Tongue (tissue), 2 donors: Measurements from ENCODE around the gene GSK3B. TPM values are rescaled to one million over a fixed set of nuclear protein-coding genes. Genes with fewer than 3 reads are reported as not detected.

ENCODE experiments used
- DNase-seq: peaks from one replicate; pipeline ENCODE4 v3.0.0-alpha.2; 2015
- total RNA-seq: library from RNA; depleted of rRNA; stranded (reverse); fragments of >200 nt; gene quantifications from one replicate; pipeline ENCODE4 v1.2.3, GENCODE V29; 2014

Gene GSK3B
- total RNA-seq, 1 donor from 2014 or later, result 54.6 TPM

- no peak for DNase-seq
Observed at GRCh38 chr3:119872773-119873172, 221.5 kb downstream of the GSK3B start.

GRCh38 chr3:119871571-119871970, 222.7 kb downstream of the GSK3B start:
- DNase-seq, result no peak

GRCh38 chr3:119870512-119870911, 223.7 kb downstream of the GSK3B start:
- DNase-seq, result no peak

- DNase-seq, result no peak
Observed at GRCh38 chr3:119864476-119864875, 229.8 kb downstream of the GSK3B start.

- DNase-seq, result no peak
Observed at GRCh38 chr3:119862616-119863015, 231.6 kb downstream of the GSK3B start.

- DNase-seq, result no peak
Observed at GRCh38 chr3:119861681-119862080, 232.6 kb downstream of the GSK3B start.

GRCh38 chr3:119859728-119860127, 234.5 kb downstream of the GSK3B start:
- DNase-seq, result no peak

- no peak for DNase-seq
Observed at GRCh38 chr3:119858957-119859356, 235.3 kb downstream of the GSK3B start.

GRCh38 chr3:119856695-119857094, 237.6 kb downstream of the GSK3B start:
- no peak for DNase-seq

GRCh38 chr3:119849126-119849525, 245.1 kb downstream of the GSK3B start:
- no peak for DNase-seq

- no peak for DNase-seq
Observed at GRCh38 chr3:119841808-119842471, 252.3 kb downstream of the GSK3B start.

- no peak for DNase-seq
Observed at GRCh38 chr3:119835556-119835955, 258.7 kb downstream of the GSK3B start.

- no peak for DNase-seq
Observed at GRCh38 chr3:119834754-119835370, 259.4 kb downstream of the GSK3B start.

GRCh38 chr3:119831941-119832371, 262.3 kb downstream of the GSK3B start:
- DNase-seq, result no peak

- no peak for DNase-seq
Observed at GRCh38 chr3:119831022-119831421, 263.2 kb downstream of the GSK3B start.

- no peak for DNase-seq
Observed at GRCh38 chr3:119829420-119829819, 264.8 kb downstream of the GSK3B start.

GRCh38 chr3:119826711-119827608, 267.3 kb downstream of the GSK3B start:
- peak; percentile 27 for DNase-seq

GRCh38 chr3:119825820-119826219, 268.4 kb downstream of the GSK3B start:
- DNase-seq, result no peak

- no peak for DNase-seq
Observed at GRCh38 chr3:119819806-119820205, 274.4 kb downstream of the GSK3B start.

GRCh38 chr3:119818937-119819336, 275.3 kb downstream of the GSK3B start:
- DNase-seq, result no peak

GRCh38 chr3:119817583-119818363, 276.5 kb downstream of the GSK3B start:
- DNase-seq, result no peak

GRCh38 chr3:119817071-119817470, 277.2 kb downstream of the GSK3B start:
- DNase-seq, result no peak
